T-helper 2 cell treated with Interferon-gamma antibody and Interleukin-4, amounts not matched to agents 5 μg/mL and 100 μg/mL, for 36 hours (primary cell): Measurements from ENCODE around the gene PTPRD.

Source experiments
- DNase-seq: peaks from one replicate; pipeline ENCODE4 v3.0.0; 2021; ENCODE audit warnings: low spot score
- H3K27ac Mint-ChIP-seq: one replicate; pipeline ENCODE4 v1.8.0; 2021; ENCODE audit warnings: mild to moderate bottlenecking, mixed read lengths
- H3K27me3 Mint-ChIP-seq: one replicate; pipeline ENCODE4 v1.8.0; 2021; ENCODE audit warnings: low read depth, mixed read lengths
- H3K36me3 Mint-ChIP-seq: one replicate; pipeline ENCODE4 v1.8.0; 2021; ENCODE audit warnings: low read depth, mixed read lengths
- H3K4me1 Mint-ChIP-seq: one replicate; pipeline ENCODE4 v1.8.0; 2021; ENCODE audit warnings: low read depth, mixed read lengths
- H3K4me3 Mint-ChIP-seq: one replicate; pipeline ENCODE4 v1.8.0; 2022; ENCODE audit warnings: mild to moderate bottlenecking, moderate library complexity, mixed read lengths
- H3K9me3 Mint-ChIP-seq: one replicate; pipeline ENCODE4 v1.8.0; 2021; ENCODE audit warnings: mixed read lengths

The PTPRD gene

DNA sequence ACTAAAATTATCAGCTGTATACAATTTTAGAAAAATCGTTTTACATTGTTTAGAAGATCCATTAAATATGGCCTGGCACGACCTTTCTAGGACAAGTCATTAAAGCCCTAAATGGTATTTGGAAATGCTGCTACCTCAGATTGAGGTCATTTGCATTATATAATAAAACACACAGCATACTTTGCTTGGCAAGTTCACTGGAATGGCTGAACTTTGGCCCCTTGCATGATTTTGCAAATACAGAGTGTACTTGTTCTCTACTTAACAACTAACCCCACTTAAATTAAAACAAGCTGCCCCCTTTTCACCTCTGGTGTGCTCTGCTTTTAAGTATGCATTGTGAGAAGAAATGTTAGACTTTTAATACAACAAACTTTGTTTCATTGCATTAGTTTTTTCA is 860.1 kb downstream of the PTPRD start:
- Mint-ChIP-seq H3K4me1 (no peaks in the 10 kb centered on the region), H3K4me3 (no peak overlapping the region), H3K36me3 (no peaks in the 10 kb centered on the region), H3K27ac (no peak overlapping the region), H3K27me3 (no peaks in the 10 kb centered on the region), H3K9me3 (peaks cover 3% of the 10 kb centered on the region)
- no peak for DNase-seq

DNA sequence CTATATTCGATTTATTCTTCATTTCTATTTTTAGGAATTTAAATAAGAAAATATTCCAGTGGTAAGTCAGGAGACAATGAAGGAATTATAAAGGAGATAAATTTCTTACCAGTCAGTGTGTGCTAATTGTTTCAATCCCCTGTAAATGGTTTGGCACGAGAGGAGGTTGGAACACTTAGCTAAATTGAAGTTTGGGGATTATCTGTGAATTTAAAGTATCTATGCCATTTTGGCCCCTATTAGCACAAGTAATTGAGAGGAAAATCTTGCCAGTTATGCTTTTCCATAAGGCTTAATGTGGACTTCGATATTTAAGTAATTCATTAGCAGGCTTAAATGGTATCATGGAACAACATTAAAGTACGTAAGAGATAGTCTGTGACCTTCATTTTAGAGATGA is 860.8 kb downstream of the PTPRD start:
- no peak overlapping the region for H3K4me3 Mint-ChIP-seq
- no peaks in the 10 kb centered on the region for H3K36me3 Mint-ChIP-seq
- H3K27ac Mint-ChIP-seq = no peak overlapping the region
- no peak for DNase-seq
- H3K9me3 Mint-ChIP-seq = peaks cover 3% of the 10 kb centered on the region
- no peaks in the 10 kb centered on the region for H3K4me1 Mint-ChIP-seq
- H3K27me3 Mint-ChIP-seq = no peaks in the 10 kb centered on the region

DNA sequence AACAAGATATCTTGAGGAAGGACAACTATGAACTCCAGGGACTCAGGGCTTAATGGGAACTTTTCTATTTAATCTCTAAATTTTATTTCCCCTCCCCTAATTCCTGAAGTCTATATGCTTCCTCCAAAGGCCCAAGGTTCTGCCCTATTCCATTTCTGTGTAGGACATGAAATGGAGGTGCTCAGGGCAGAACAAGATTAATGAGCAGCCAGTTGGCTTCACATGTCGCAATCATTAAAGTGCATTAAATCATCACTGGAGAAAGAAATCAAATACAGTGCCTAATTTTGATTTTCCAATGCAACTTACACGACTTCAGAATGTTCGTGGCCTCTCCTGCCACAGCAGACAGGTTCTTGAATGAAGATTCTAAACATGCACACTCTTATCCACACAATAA is 862.1 kb downstream of the PTPRD start:
- Mint-ChIP-seq H3K27ac (no peak overlapping the region), H3K36me3 (no peaks in the 10 kb centered on the region), H3K27me3 (no peaks in the 10 kb centered on the region), H3K4me1 (no peaks in the 10 kb centered on the region), H3K4me3 (no peak overlapping the region), H3K9me3 (no peaks in the 10 kb centered on the region)
- no peak for DNase-seq

DNA sequence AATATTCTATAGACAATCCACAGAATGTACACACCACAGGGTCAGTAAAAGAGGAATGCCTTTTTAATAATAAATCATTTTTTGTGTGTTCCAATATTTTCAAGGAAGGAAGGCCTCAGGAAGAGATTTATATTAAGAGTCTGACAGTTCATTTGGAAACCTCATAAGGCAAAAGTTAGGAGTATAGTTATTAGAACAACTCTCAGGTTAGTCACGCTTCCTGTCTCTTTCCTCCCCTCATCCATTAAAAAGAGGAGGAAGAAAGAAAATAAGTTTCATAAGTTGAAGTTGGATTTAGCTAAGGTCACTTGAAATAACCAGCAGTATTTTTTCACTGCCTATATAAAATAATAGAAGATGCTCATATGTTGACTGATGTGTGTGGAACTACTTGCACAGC is 863.2 kb downstream of the PTPRD start:
- Mint-ChIP-seq H3K4me3 (no peak overlapping the region), H3K36me3 (no peaks in the 10 kb centered on the region), H3K27me3 (no peaks in the 10 kb centered on the region)

DNA sequence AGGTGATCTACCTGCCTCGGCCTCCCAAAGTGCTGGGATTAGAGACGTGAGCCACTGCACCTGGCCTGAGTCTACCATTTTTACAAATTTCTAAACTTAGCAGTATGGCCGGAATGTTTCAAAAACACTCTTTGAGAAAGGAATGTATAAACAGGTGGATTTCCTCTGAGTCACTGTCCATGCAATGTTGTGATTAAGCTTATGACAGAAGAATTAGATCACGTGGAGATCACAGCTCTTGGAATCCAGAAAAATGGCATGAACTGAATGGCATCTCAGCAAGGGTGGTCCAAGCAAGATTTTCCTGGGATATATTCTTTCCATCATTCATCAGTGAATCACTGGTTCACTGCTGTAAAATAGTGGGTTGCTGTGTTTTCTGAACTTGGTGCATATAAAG is 865.0 kb downstream of the PTPRD start:
- no peak for DNase-seq
- Mint-ChIP-seq H3K36me3 (no peaks in the 10 kb centered on the region), H3K27ac (no peak overlapping the region), H3K4me3 (no peak overlapping the region), H3K4me1 (no peaks in the 10 kb centered on the region), H3K27me3 (no peaks in the 10 kb centered on the region), H3K9me3 (no peaks in the 10 kb centered on the region)

More for the DNA sequence above, 863.2 kb downstream of the PTPRD start:
- no peak for DNase-seq
- no peaks in the 10 kb centered on the region for H3K9me3 Mint-ChIP-seq
- H3K27ac Mint-ChIP-seq = no peak overlapping the region
- H3K4me1 Mint-ChIP-seq = no peaks in the 10 kb centered on the region

DNA sequence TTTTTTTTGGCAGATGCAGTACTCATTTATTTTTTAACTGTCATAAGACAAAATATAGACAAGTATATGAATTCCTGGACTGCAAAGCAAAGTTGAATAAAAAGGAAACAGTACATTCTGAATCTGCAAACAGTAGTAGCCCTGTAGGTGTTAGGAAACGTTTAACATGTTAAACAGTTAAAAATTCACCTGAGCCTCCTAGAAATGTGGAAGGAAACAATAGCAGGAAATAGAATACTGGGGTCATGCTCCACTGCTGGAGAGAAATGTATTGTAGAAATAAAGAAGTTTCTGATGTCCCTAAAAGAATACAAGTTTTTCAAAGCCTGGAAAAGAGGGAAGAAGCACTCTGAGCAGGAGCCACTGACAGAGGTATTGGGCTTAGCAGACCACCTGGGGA is 866.0 kb downstream of the PTPRD start:
- Mint-ChIP-seq H3K27me3 (no peaks in the 10 kb centered on the region), H3K36me3 (no peaks in the 10 kb centered on the region), H3K4me1 (no peaks in the 10 kb centered on the region), H3K4me3 (no peak overlapping the region), H3K9me3 (peaks cover 3% of the 10 kb centered on the region), H3K27ac (no peak overlapping the region)
- no peak for DNase-seq

DNA sequence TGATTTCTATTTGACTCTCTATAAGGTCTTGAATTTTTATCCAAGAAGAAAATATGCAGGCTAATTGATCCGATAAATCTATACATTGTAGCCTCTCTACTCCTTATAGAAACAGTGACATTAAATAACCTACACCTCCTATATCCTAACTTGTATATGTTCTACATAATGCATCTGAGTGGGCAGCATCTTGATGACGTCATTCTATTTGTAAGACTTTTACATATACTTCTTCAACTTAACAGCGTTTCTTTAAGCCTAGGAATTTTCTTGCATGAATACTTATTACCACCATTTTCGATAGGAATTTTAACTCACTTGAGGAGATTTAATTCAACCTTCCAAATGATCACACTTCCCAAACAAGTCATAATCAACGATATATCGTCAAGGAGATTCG is 869.0 kb downstream of the PTPRD start:
- Mint-ChIP-seq H3K4me3 (no peak overlapping the region), H3K4me1 (no peaks in the 10 kb centered on the region), H3K27ac (no peak overlapping the region), H3K36me3 (no peaks in the 10 kb centered on the region), H3K27me3 (no peaks in the 10 kb centered on the region), H3K9me3 (peaks cover 14% of the 10 kb centered on the region)
- DNase-seq = no peak

DNA sequence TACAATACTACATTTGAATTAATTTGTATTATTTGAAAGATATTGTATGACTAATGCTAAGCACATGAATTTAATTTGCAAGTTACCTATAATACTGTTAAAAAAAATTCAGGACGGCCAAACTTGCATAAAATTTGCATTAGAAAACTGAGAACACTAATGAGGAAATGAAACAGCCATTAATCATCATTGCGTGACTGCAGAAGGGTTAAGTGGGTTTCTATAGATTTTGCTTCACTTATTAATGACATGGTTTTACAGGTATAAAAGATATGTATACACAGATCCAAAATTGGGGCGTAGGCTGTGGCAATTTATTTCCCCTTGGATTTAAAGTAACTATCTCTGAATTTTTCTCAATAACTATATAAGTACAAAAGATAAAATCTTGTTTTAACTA is 882.6 kb downstream of the PTPRD start:
- H3K4me3 Mint-ChIP-seq = no peak overlapping the region
- no peaks in the 10 kb centered on the region for H3K36me3 Mint-ChIP-seq
- no peak for DNase-seq
- H3K4me1 Mint-ChIP-seq = no peaks in the 10 kb centered on the region
- no peaks in the 10 kb centered on the region for H3K27me3 Mint-ChIP-seq
- H3K27ac Mint-ChIP-seq = no peak overlapping the region
- H3K9me3 Mint-ChIP-seq = peaks cover 17% of the 10 kb centered on the region

DNA sequence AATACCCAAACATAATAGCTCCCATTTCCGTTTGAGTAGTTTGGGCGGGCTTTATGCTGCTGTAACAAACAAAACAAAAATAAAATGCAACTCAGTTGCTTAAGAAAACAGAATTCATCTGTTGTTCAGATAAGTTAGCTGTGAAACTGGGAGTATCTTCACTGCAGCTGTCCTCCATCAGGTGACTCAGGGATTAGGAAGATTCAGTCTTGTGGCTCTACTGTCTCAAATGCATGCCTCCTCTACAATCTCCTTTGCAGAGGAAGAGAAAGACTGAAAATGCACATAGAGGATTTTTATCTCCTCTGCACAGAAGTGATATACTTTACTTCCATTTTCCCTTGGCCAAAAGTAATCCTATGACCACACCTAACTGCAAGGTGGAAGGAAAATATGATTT is 883.7 kb downstream of the PTPRD start:
- DNase-seq = no peak
- H3K4me1 Mint-ChIP-seq = no peaks in the 10 kb centered on the region
- H3K36me3 Mint-ChIP-seq = no peaks in the 10 kb centered on the region
- no peak overlapping the region for H3K4me3 Mint-ChIP-seq
- H3K27me3 Mint-ChIP-seq = no peaks in the 10 kb centered on the region
- no peak overlapping the region for H3K27ac Mint-ChIP-seq
- peaks cover 21% of the 10 kb centered on the region for H3K9me3 Mint-ChIP-seq

DNA sequence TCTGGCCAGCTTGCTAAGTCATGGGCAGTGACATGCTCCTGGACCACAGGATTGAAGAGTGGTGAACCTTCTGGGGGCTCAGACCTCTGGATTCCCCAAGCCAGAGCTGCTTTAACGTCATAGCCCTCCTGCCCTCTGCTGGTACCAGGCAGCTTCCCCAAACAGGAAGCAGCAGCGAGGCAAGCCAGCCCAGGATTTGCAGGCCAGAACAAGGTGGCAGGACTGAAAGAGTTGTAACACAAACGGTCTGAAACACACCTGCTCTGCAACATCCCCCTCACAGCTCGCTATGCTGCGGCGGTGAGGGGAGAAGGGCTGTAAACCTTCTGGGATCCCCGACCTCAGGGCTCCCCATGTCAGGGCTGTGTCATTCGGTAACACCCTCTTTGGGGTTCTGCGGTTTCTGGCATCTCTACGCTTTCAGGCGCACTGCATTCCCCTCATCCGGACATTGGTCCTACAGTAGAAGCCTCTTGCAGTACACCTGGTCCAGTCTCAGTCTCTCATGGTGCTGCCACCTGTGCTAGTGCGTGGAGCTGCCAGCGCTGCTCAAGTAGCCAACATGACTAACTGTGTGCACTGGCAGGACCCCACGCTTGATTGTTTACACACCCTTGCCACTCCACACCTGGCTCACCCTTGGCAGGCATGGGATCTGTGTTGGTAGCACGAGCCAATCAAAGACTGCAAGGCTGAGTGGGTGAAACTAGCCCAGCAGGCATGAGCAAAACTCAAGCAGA is 893.3 kb downstream of the PTPRD start:
- no peaks in the 10 kb centered on the region for H3K4me1 Mint-ChIP-seq

DNA sequence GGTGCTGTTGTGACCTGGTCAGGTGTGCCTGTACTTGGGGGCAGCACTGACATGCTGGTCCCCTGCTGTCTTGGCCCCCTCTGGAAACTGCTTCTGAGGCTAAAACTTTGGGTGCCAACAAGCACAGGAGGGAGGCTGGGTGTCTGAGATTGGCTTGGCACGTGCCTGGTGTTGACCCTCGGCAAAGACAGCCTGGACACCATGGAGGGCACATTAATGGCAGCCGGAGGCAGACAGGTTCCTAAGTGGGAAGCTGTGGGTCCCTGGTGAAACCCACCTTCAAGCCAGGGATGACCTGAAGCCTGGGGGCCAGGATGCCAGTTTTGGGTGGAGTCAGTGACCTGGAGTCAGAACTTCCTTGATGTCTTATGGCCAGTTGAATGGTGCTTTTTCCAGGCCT is 894.1 kb downstream of the PTPRD start:
- H3K4me3 Mint-ChIP-seq = no peak overlapping the region
- H3K9me3 Mint-ChIP-seq = peaks cover 5% of the 10 kb centered on the region
- H3K36me3 Mint-ChIP-seq = no peaks in the 10 kb centered on the region
- no peak for DNase-seq
- H3K4me1 Mint-ChIP-seq = no peaks in the 10 kb centered on the region
- H3K27me3 Mint-ChIP-seq = no peaks in the 10 kb centered on the region
- H3K27ac Mint-ChIP-seq = no peak overlapping the region

More for the DNA sequence above, 893.3 kb downstream of the PTPRD start:
- Mint-ChIP-seq H3K27me3 (no peaks in the 10 kb centered on the region), H3K27ac (no peak overlapping the region), H3K9me3 (peaks cover 5% of the 10 kb centered on the region), H3K36me3 (no peaks in the 10 kb centered on the region), H3K4me3 (no peak overlapping the region)
- no peak for DNase-seq

DNA sequence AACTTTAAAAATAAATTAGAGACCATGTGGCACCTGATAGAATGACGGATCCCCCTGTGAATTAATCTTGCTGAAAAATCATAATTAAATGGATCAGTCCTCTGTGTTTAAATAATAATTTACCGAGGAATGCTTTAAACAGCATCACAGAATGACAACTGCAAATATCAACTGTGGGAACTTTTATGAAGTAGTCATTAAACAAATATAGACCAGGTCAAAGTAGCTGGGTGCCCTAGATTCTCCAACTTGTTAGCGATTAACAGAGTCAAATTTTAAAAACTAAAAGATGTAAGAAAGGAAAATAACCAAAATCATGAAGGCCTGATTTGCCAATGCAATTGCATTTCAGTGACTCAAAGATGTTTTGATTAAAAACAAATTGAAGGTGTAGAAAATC is 933.4 kb downstream of the PTPRD start:
- no peaks in the 10 kb centered on the region for H3K9me3 Mint-ChIP-seq
- H3K4me3 Mint-ChIP-seq = no peak overlapping the region
- no peaks in the 10 kb centered on the region for H3K36me3 Mint-ChIP-seq
- H3K27ac Mint-ChIP-seq = no peak overlapping the region
- DNase-seq = no peak
- H3K27me3 Mint-ChIP-seq = no peaks in the 10 kb centered on the region
- no peaks in the 10 kb centered on the region for H3K4me1 Mint-ChIP-seq

DNA sequence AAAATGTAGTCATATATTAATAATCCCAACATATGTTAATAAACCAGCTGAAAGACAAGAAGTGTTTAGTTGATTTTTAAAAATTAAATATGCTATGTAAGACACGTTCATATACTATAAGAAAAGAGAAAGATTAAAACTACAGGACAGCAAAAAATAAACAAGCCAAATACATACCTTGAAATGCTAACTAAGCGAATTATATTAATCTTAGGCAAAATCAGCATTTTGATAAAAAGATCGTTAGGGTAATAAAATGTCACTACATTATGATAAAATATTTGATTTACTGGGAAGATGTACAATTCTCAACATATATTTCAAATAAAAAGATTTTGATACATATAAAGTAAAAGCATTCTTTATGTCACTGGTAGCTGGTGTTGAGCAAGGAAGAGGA is 938.3 kb downstream of the PTPRD start:
- Mint-ChIP-seq H3K27me3 (no peaks in the 10 kb centered on the region), H3K4me3 (no peak overlapping the region), H3K9me3 (no peaks in the 10 kb centered on the region), H3K4me1 (no peaks in the 10 kb centered on the region), H3K36me3 (no peaks in the 10 kb centered on the region), H3K27ac (no peak overlapping the region)
- DNase-seq = no peak

DNA sequence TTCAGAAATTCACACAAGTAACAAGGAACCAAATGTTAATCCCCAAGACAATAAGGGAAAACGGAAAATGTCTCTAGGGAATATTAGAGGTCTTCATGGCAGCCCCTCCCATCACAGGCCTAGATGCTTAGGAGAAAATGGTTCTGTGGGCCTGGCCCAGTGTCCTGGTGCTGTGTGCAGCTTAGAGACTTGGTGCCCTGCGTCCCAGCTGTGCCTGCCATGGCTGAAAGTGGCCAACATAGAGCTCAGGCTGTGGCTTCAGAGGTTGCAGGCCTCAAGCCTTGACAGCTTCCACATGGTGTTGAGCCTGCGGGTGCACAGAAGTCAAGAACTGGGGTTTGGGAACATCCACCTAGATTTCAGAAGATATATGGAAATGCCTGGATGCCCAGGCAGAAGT is 942.3 kb downstream of the PTPRD start:
- Mint-ChIP-seq H3K9me3 (no peaks in the 10 kb centered on the region), H3K4me1 (no peaks in the 10 kb centered on the region), H3K27ac (no peak overlapping the region), H3K27me3 (no peaks in the 10 kb centered on the region), H3K4me3 (no peak overlapping the region), H3K36me3 (no peaks in the 10 kb centered on the region)
- DNase-seq = no peak

DNA sequence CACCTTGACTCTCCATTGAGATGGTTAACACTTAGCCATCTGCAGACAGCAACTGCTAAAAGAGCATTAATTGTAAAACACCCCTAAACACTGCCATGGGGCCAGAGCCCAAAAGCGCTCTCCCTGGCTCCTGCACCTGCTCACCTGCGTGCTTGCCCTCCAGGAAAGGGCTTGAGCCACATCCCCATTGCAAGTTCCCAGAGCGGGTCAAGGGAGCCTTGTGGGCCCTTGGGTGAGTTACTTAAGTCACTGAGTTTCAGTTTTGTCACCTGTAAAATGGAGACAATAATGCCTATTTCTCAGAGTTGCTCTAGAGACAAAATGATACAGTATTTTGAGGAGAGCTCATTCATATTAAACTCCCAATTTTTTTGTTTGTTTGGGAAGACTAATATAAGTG is 967.8 kb downstream of the PTPRD start:
- Mint-ChIP-seq H3K4me3 (no peak overlapping the region), H3K27me3 (no peaks in the 10 kb centered on the region), H3K27ac (no peak overlapping the region), H3K9me3 (no peaks in the 10 kb centered on the region), H3K36me3 (no peaks in the 10 kb centered on the region), H3K4me1 (no peaks in the 10 kb centered on the region)
- DNase-seq = no peak
